GM18505 (cell line): ENCODE measurements around the gene COL26A1.

Experiments used
- ATAC-seq: cut with Tn5 transposase; IDR thresholded peaks from one replicate; pipeline ENCODE4 v1.9.1; 2021; ENCODE audit not compliant: unreplicated experiment
- POLR2A ChIP-seq: IDR thresholded peaks from 4 replicates; pipeline ENCODE4 v1.6.1; 2011; ENCODE audit warnings: borderline replicate concordance; ENCODE audit not compliant: insufficient read depth, insufficient read length; ENCODE audit errors: extremely low read depth

The COL26A1 gene

DNA sequence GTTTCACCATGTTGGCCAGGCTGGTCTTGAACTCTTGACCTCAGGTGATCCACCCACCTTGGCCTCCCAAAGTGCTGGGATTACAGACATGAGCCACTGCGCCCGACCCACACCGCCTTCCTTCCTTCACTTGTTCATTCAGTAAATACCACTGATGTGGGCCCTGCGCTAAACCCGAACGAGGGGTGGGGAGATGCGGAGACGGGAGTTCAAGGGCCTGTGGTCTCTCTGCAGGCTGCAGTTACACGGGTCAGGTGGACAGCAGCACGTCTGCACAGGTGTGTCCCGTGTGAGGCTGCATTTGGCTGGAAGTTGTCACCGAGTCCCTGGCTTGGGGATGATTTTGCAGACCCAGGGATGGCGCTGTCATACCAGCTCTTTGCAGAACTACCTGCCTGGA lies 38.1 kb downstream of the COL26A1 start:
- no peak for ATAC-seq
- no peak for TF ChIP-seq POLR2A

DNA sequence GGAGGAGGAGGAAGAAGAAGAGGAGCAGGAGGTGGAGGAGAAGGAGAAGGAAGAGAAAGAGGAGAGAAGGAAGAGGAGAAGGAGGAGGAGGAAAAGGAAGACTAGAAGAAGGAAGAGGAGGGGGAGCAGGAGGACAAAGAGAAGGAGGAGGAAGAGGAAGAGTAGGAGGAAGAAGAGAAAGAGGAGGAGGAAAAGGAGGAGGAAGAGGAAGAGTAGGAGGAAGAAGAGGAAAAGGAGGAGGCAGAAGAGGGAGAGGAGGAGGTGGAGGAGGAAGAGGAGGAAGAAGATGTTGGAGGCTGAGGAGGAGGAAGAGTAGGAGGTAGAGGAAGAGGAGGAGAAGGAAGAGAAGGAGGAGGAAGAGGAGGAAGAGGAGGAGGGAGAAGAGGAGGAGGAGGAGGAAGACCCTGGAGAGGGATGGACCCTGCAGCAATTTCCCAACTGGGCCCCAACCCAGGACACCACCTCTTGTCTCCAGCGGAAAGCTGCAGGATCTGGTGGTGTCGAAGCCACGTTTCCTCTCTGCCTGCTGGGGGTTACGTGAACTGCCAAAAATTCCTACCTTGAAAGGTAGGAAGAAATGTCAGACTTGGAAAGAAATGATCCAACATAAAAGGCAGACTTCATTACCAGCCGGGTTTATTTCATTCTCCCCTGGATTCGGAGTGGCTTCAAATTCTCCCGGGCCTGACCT lies 38.9 kb downstream of the COL26A1 start:
- TF ChIP-seq POLR2A = no peak

DNA sequence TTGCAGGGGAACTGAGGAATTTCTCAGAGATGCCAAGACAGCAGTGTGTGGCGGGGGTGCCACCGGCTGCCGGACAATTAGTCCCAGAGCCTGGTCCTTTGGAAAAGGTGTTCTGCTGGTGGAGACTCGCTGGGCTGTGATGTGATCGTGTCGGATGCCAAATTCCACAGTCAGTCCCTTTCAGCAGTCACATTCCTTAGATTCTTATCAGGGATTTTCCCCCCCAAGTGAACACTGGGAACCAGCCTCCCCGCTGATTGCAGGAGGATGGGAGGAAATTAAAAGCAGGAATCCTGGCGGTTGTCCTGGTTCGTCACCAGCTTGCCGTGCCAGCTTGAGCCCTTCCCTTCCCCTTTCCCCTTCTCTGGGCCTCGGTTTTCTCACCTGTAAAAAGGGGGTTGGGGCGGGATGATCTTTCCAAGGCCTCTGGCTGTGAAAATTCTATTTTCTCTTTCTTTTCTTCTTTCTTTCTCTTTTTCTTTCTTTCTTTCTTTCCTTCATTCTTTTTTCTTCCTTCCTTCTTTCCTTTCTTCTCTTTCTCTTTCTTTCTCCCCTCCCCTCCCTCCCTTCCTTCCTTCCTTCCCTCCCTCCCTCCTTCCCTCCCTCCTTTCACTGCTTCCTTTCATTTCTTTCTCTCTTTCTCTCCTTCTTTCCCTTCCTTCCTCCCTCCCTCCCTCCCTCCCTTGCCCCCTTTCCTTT lies 39.6 kb downstream of the COL26A1 start:
- ATAC-seq = no peak
- no peak for TF ChIP-seq POLR2A

More for the DNA sequence above, 38.9 kb downstream of the COL26A1 start:
- ATAC-seq = no peak

DNA sequence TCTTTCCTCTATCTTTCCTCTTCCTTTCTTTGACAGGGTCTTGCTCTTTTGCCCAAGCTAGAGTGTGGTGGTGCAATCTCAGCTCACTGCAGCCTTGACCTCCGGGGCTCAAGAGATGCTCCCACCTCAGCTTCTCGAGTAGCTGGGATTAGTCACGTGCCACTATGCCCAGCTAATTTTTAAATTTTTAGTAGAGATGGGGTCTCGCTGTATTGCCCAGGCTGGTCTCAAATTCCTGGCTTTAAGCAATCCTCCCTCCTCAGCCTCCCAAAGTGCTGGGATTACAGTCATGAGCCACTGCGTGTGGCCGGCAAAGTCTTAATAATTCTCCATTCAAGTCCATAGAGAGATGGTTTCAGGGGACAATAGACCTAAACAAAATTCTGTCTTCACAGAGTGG lies 40.2 kb downstream of the COL26A1 start:
- TF ChIP-seq POLR2A = no peak
- ATAC-seq = no peak

DNA sequence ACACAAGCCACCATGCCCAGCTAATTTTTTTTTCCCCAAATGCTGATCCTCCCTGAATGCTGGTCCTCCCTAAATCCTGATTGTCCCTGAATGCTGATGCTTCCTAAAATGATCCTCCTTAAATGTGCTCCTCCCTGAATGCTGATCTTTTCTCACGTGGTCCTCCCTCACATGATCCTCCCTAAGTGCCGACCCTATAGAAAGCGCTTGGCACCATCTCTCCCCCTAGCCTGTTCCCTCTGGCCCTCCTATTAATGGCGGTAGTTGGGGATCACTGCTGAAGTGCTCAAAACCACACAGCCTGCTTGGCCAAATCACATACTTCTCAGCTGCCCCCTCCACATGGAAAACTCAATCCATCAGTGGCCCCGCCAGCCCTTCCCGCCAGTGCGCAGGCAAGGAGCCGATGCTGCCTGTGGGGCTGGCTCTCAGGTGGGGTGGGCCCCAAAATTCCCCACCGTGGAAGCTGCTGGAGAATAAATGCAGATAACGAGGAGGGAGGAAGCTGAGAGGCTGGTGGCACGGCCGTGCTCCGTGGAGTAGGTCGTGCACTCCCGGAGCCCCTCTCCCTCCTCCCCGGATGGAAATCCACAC lies 42.9 kb downstream of the COL26A1 start:
- ATAC-seq = no peak
- no peak for TF ChIP-seq POLR2A

DNA sequence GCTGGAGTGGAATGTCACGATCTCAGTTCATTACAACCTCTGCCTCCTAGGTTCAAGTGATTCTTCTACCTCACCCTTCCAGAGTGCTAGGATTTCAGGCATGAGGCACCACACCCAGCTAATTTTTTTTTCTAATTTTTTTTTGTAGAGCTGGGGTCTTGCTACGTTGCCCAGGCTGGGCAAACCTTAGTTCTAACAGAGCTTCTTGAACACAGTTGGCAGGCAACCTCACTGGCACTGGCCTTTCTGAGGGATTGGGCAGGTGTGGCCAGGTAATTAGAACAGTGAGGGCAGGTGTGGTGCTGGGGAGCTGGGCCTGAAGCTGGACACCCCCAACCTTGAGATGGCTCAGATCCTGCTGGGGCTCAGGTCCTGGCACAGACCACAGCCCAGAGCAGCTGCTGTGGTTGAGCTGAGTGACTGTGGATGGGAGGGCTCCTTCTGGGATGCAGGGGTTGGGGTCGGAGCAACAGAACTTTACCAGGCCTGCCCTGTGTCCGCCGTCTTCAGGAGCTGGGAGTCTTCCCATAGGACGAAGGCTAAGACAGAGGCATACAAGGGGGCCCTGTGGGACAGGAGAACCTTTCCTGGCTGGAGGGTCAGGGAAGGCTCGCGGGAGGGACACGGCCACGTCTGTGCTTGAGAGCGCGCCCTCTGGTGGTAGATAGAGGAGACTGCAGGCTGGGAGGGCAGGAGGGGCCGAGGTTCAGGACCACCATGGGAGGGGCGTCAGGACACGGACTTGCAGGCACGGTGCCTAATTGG lies 48.2 kb downstream of the COL26A1 start:
- no peak for ATAC-seq
- no peak for TF ChIP-seq POLR2A

DNA sequence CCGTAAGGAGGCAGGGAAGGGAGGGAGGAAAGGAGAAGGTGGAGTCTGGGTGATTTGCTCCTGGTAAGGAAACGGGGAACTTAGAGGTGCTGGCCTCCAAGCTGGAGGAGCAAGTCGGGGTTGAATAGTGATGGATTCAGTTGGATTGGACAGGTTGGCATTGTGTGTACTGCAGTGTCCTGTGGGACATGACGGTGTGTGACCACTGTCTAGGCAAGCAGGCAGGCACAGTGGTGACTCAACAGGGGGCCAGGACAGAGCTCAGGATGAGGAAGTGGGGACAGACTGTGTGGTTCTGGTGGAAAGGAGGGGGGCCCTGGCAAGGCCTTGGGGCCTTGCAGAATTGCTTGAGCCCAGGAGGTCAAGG lies 48.8 kb downstream of the COL26A1 start:
- no peak for ATAC-seq
- no peak for TF ChIP-seq POLR2A

DNA sequence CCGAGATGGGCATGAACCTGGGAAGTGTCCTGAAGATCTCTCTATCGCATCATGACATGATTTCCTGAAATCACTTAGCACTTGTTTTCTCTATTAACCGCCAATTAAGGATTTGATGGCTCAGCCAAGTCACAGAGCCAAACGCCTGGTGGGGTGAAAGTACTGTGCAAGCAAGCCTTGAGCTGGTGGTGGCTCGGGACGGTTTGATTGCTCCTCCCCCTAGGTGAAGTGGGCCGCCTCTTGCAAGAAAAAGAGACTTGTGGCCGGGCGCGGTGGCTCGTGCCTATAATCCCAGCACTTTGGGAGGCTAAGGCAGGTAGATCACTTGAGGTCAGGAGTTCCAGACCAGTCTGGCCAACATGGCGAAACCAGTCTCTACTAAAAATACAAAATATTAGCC lies 50.3 kb downstream of the COL26A1 start:
- TF ChIP-seq POLR2A = no peak
- ATAC-seq = no peak

DNA sequence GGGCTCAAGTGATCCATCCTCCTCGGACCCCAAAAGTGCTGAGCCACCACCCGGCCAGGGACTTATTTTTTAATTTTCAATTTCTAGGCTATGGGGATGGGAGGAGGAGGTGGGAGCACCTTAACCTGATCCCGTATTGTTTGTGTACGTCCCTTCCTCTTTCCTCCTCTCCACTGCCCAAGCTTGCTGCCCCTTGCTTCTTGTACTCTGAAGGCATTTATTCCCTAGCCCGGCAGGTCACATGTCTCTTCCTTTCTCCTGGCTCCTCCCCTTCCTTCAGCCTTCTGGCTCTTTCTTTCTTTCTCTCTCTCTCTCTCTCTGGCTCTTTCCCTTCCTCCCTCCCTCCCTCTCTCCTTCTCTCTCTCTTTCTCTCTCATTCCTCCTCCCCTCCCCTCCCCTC lies 56.0 kb downstream of the COL26A1 start:
- no peak for ATAC-seq

DNA sequence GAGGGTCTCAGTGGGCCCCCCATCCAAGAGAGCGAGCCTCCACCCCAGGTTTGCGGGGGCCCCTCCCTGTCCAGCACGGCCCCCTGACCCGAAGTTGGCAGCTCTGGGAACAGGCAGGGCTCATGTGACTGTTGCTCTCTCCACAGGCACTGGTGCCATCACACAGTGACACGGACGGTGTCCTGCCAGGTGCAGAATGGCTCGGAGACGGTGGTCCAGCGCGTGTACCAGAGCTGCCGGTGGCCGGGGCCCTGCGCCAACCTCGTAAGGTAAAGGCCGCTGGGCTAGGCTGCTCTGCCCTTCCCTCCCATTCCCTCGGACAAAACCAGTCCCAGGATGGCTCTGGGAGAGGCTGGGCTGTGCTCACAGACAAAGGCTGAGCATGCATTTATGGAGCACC lies 57.2 kb downstream of the COL26A1 start:
- no peak for TF ChIP-seq POLR2A
- ATAC-seq = no peak

More for the DNA sequence above, 56.0 kb downstream of the COL26A1 start:
- no peak for TF ChIP-seq POLR2A

DNA sequence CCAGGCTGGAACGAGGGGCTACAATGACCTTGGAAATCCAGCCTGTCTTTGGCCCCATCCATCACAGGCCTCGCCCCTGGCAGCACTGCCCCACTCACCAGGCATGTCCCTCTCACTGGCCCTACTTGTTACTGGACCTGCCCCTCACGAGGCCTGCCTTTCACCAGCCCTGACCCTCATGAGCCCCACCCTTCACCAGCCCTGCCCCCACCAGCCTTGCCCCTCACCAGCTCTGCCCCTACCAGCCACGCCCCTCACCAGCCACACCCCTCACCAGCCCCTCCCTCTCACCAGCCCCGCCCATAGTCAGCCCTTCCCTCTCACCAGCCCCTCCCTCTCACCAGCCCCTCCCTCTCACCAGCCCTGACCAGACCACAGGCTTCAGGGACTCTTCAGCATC lies 57.8 kb downstream of the COL26A1 start:
- no peak for ATAC-seq

DNA sequence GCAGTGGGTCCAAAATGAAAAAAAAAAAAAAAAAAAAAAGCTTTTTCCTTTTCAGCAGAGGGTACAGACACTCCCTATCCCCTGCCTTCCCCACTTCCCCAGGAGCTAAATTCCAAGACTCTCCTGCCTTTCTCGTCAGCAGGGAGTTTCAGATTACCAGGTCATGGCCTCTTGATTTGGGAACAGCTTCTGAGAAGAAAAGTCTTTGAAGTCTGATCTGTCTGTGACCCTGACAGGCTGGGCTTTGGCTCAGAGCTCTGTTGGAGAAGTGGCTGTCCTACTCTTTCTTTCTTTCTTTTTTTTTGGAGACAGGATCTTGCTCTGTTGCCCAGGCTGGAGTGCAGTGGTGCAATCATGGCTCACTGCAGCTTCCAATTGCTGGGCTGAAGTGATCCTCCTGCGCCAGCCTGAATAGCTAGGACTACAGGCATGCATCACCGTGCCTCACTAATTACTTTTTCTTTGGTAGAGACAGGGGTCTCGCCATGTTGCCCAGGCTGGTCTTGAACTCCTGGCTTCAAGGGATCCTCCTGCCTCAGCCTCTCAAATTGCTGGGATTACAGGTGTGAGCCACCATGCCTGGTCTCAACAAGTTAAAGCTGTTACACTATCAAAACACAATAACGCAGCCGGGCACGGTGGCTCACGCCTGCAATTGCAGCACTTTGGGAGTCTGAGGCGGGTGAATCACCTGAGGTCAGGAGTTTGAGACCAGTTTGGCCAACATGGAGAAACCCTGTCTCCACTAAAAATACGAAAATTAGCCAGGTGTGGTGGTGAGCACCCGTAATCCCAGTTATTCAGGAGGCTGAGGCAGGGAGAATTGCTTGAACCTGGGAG lies 59.9 kb downstream of the COL26A1 start:
- no peak for ATAC-seq
- no peak for TF ChIP-seq POLR2A

More for the DNA sequence above, 57.8 kb downstream of the COL26A1 start:
- no peak for TF ChIP-seq POLR2A

DNA sequence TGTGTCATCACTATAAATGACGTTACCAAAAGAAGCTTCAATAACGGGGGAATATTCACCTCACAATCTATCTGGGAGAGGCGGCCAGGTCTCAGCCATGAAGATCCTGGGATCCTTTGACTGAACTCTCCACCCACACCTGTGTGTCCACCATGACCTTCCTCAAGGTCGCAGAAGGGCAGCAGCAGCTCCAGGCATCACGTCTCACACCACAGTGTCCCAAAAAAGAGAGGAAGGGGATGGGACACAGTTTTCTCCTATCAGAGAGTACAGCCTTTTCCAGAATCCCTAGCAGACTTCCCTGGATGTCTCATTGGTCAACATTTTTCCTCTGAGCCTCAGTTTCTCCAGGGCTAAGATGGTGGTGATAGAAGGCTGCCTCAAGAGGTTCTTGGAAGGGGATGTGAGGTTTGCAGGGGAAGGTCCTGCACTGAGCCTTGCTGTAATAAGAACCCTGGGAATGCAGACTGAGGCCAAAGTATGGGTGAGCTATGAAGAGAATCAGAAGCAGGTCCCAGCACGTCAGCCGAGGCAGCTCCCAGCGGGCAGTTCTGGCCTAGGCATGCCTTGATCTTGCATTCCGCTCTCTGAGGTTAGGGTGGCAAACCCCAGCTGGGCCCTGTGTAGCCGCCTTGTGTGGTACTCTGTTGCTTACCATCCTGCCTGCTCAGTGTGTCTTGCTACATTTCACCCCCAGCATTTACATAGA lies 63.8 kb downstream of the COL26A1 start:
- ATAC-seq = no peak
- TF ChIP-seq POLR2A = no peak
